MM.1S (cell line): ENCODE measurements around the gene TMEM125.

Experiments
- DNase-seq: peaks from one replicate; pipeline ENCODE4 v3.0.0-alpha.2; 2015
- H2AFZ ChIP-seq: fragments of 300-600 bp; sonication (generic); 2 replicates; pipeline ENCODE4 v1.6.0; 2016; ENCODE audit warnings: antibody characterized with exemption, low read length
- H3F3A ChIP-seq: fragments of 300-600 bp; sonication (generic); 2 replicates; pipeline ENCODE4 v1.6.1; 2016; ENCODE audit warnings: mild to moderate bottlenecking, antibody characterized with exemption, low read length, moderate library complexity, mixed read lengths; ENCODE audit not compliant: insufficient read depth
- H3K27ac ChIP-seq: fragments of 300-600 bp; sonication (generic); 2 replicates; pipeline ENCODE4 v1.5.1; 2016; ENCODE audit warnings: mild to moderate bottlenecking, low read length
- H3K27me3 ChIP-seq: fragments of 300-600 bp; sonication (generic); replicated peaks from 2 replicates; pipeline ENCODE4 v1.6.0; 2016; ENCODE audit warnings: low read length; ENCODE audit not compliant: insufficient read depth
- H3K36me3 ChIP-seq: fragments of 300-600 bp; sonication (generic); replicated peaks from 2 replicates; pipeline ENCODE4 v1.6.1; 2016; ENCODE audit warnings: mild to moderate bottlenecking, low read length, mixed read lengths; ENCODE audit not compliant: insufficient read depth
- H3K4me1 ChIP-seq: fragments of 300-600 bp; sonication (generic); 2 replicates; pipeline ENCODE4 v1.6.1; 2016; ENCODE audit warnings: low read length, mixed read lengths
- H3K4me2 ChIP-seq: fragments of 300-600 bp; sonication (generic); 2 replicates; pipeline ENCODE4 v1.6.0; 2016; ENCODE audit warnings: low read depth, low read length
- H3K4me3 ChIP-seq: fragments of 300-600 bp; sonication (generic); 2 replicates; pipeline ENCODE4 v1.5.1; 2016; ENCODE audit warnings: low read length, mixed read lengths
- H3K79me2 ChIP-seq: fragments of 300-600 bp; sonication (generic); 2 replicates; pipeline ENCODE4 v1.6.1; 2016; ENCODE audit warnings: mixed run types, low read length, mixed read lengths
- H3K9ac ChIP-seq: fragments of 300-600 bp; sonication (generic); 2 replicates; pipeline ENCODE4 v1.6.1; 2016; ENCODE audit warnings: low read length, mixed read lengths
- H3K9me2 ChIP-seq: fragments of 300-600 bp; sonication (generic); replicated peaks from 2 replicates; pipeline ENCODE4 v1.6.1; 2016; ENCODE audit warnings: mild to moderate bottlenecking, low read length, mixed read lengths; ENCODE audit not compliant: insufficient read depth
- H3K9me3 ChIP-seq: fragments of 300-600 bp; sonication (generic); replicated peaks from 2 replicates; pipeline ENCODE4 v1.6.1; 2016; ENCODE audit warnings: mild to moderate bottlenecking, low read length, mixed read lengths; ENCODE audit not compliant: insufficient read depth
- H4K20me1 ChIP-seq: fragments of 300-600 bp; sonication (generic); 2 replicates; pipeline ENCODE4 v1.6.1; 2016; ENCODE audit warnings: mild to moderate bottlenecking, low read length, moderate library complexity, mixed read lengths; ENCODE audit not compliant: insufficient read depth
- EZH2 ChIP-seq: fragments of 300-600 bp; sonication (generic); optimal IDR thresholded peaks from 2 replicates; pipeline ENCODE3; 2017; ENCODE audit warnings: low read depth, mild to moderate bottlenecking, antibody characterized with exemption, low read length, mixed read lengths
- EZH2phosphoT487 ChIP-seq: fragments of 300-600 bp; sonication (generic); IDR thresholded peaks from 2 replicates; pipeline ENCODE4 v1.6.1; 2018; ENCODE audit warnings: antibody characterized with exemption, low read length
- TF ChIP-seq, protein P1 (sequence below): fragments of 300-600 bp; sonication (generic); IDR thresholded peaks from 2 replicates; pipeline ENCODE4 v1.5.1; 2016; ENCODE audit warnings: antibody characterized with exemption, low read length, mixed read lengths

Gene TMEM125

DNA sequence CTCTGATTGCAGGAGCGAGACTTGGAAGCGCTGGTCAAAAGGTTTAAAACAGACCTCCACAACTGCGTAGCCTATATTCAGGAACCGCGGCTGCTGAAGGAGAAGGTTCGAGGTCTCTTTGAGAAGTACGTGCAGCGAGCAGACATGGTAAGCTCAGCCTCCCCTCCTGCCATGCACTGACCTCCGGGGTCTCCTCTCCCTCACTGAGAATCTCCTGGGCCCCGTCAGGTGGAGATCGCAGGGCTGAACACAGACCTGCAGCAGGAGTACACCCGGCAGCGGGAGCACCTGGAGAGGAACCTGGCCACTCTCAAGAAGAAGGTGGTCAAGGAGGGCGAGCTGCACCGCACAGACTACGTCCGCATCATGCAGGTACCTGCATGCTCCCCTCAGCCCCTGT lies 35.5 kb upstream of the TMEM125 start:
- Histone ChIP-seq H3K27ac (no peak overlapping the region), H3K79me2 (no peaks in the 10 kb centered on the region), H3K9me3 (no peaks in the 10 kb centered on the region), H4K20me1 (no peaks in the 10 kb centered on the region), H3K36me3 (no peaks in the 10 kb centered on the region), H3F3A (peaks cover 2% of the 10 kb centered on the region; the same call in 1 of the 2 replicates), H3K9me2 (no peaks in the 10 kb centered on the region), H3K4me2 (no peak overlapping the region), H3K4me3 (no peak overlapping the region), H3K4me1 (peaks cover 6% of the 10 kb centered on the region), H3K27me3 (no peaks in the 10 kb centered on the region), H2AFZ (no peak overlapping the region), H3K9ac (no peak overlapping the region)
- no peak for DNase-seq
- TF ChIP-seq, protein P1, sequence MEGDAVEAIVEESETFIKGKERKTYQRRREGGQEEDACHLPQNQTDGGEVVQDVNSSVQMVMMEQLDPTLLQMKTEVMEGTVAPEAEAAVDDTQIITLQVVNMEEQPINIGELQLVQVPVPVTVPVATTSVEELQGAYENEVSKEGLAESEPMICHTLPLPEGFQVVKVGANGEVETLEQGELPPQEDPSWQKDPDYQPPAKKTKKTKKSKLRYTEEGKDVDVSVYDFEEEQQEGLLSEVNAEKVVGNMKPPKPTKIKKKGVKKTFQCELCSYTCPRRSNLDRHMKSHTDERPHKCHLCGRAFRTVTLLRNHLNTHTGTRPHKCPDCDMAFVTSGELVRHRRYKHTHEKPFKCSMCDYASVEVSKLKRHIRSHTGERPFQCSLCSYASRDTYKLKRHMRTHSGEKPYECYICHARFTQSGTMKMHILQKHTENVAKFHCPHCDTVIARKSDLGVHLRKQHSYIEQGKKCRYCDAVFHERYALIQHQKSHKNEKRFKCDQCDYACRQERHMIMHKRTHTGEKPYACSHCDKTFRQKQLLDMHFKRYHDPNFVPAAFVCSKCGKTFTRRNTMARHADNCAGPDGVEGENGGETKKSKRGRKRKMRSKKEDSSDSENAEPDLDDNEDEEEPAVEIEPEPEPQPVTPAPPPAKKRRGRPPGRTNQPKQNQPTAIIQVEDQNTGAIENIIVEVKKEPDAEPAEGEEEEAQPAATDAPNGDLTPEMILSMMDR: no peak
- TF ChIP-seq EZH2phosphoT487 (no peak), EZH2 (no peak)

DNA sequence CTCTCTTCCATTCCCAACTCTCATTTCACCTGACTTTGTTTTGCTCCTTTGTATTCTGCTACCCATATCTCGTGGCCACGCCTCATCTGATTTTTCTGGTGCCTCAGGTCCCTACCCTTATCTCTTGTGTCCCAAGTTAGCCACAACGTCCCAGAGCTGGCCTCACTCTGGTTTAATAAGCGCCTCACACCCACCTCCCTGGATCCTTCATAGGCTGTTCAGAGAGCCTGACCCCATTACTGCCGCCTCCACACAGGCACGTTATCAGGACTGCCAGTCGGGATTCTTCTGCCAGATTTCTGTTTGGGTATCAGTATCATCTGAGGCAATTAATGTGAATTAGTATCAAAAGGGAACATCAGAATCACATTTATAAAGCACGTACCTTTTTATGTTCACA lies 34.7 kb upstream of the TMEM125 start:
- Histone ChIP-seq H3K9ac (no peak overlapping the region), H3K4me3 (no peak overlapping the region), H3K9me3 (no peaks in the 10 kb centered on the region), H4K20me1 (no peaks in the 10 kb centered on the region), H3K27ac (no peak overlapping the region), H3K36me3 (no peaks in the 10 kb centered on the region), H2AFZ (no peak overlapping the region), H3F3A (peaks cover 7% of the 10 kb centered on the region; the same call in 1 of the 2 replicates), H3K4me1 (peaks cover 12% of the 10 kb centered on the region), H3K9me2 (no peaks in the 10 kb centered on the region), H3K27me3 (no peaks in the 10 kb centered on the region), H3K79me2 (no peaks in the 10 kb centered on the region), H3K4me2 (no peak overlapping the region)
- DNase-seq: no peak
- TF ChIP-seq EZH2phosphoT487 (no peak), EZH2 (no peak)
- TF ChIP-seq, protein P1: no peak

DNA sequence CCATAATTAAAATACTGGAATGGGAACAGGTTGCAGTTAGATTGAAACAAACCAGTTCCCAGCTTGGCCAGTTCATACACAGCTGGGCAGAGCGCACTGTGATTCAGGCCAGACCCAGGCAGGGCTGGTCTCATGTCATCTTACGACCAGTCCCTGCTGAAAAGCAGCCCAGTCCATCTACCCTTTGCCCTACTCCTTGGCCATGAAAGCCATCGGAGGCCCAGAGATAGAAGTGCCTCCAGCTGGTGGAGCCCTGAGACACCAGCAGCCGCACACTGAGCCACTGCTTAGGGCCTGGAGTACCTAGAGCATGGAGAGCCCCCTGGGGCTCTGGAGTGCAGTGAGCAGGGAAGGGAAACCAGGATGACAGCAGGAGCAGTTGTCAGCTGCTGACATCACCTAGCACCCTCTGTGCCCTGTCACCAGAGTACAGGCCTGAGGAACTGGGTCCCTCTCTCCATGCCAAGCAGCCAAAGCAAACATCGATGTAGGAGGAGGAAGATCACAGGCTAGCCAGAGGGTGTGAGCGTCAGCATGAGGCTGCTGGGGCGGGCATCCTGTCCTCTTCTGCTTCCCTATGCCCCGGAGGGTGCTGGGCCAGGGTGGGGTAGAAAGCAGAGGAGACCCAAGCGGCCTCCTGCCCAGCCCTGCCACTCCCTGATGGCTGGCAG lies 34.2 kb upstream of the TMEM125 start:
- Histone ChIP-seq H3K4me2 (no peak overlapping the region), H3K4me1 (peaks cover 12% of the 10 kb centered on the region), H3K4me3 (no peak overlapping the region), H3K27ac (no peak overlapping the region), H3K36me3 (no peaks in the 10 kb centered on the region), H3K9me2 (no peaks in the 10 kb centered on the region), H3K27me3 (no peaks in the 10 kb centered on the region), H3K79me2 (no peaks in the 10 kb centered on the region), H3F3A (peaks cover 7% of the 10 kb centered on the region; the same call in 1 of the 2 replicates), H4K20me1 (no peaks in the 10 kb centered on the region), H3K9me3 (no peaks in the 10 kb centered on the region), H2AFZ (no peak overlapping the region), H3K9ac (no peak overlapping the region)
- TF ChIP-seq EZH2phosphoT487: no peak
- TF ChIP-seq, protein P1: no peak
- no peak for DNase-seq
